AG04450 (cell line): Measurements from ENCODE around the gene RTL5. TPM values are rescaled to one million over a fixed set of nuclear protein-coding genes. Genes with fewer than 3 reads are reported as not detected.

Experiments
- CTCF ChIA-PET: fragments of 300-600, 350-600 bp; formaldehyde crosslinking; extraction: SDS; loops from one replicate; lab custom pipeline; 2022; ENCODE audit warnings: antibody characterized with exemption, inconsistent platforms; lab: Charles Lee
- POLR2A ChIA-PET: fragments of 350-600 bp; formaldehyde crosslinking; extraction: SDS; loops from one replicate; lab custom pipeline; 2021; ENCODE audit warnings: antibody characterized with exemption, inconsistent platforms; lab: Yijun Ruan, JAX
- DNase-seq: peaks from one replicate; pipeline ENCODE4 v3.0.0-alpha.2; 2011; ENCODE audit warnings: low read depth, low spot score
- H3K27ac ChIP-seq: one replicate; pipeline ENCODE4 v1.5.1; 2012; ENCODE audit warnings: low read depth, low read length, control low read depth
- H3K27me3 ChIP-seq: one replicate; pipeline ENCODE4 v1.6.0; 2012; ENCODE audit warnings: low read length; ENCODE audit not compliant: control insufficient read depth, insufficient read depth
- H3K4me3 ChIP-seq: 2 replicates; pipeline ENCODE4 v1.5.1; 2011; ENCODE audit warnings: mild to moderate bottlenecking, low read depth, low read length, control low read depth
- H3K9me3 ChIP-seq: 2 replicates; pipeline ENCODE4 v1.5.1; 2012; ENCODE audit warnings: low read length; ENCODE audit not compliant: control insufficient read depth, insufficient read depth
- CTCF ChIP-seq: IDR thresholded peaks from 2 replicates; pipeline ENCODE4 v1.5.1; 2011; ENCODE audit warnings: low read depth, low read length, control low read depth, inconsistent platforms
- polyA plus RNA-seq: library from polyadenylated mRNA; depleted of rRNA; stranded (reverse); fragments of >200 nt; gene quantifications from 2 replicates; pipeline ENCODE4 v1.2.3, GENCODE V29; 2011

Gene RTL5
- polyA plus RNA-seq, 1 experiment, result 1.7 TPM

- CTCF ChIA-PET, result no interaction called here
- H3K27ac ChIP-seq, result no peak overlapping the region
- POLR2A ChIA-PET, result no interaction called here
Observed at GRCh38 chrX:72084114-72084513, 47.6 kb downstream of the RTL5 start.

DNA sequence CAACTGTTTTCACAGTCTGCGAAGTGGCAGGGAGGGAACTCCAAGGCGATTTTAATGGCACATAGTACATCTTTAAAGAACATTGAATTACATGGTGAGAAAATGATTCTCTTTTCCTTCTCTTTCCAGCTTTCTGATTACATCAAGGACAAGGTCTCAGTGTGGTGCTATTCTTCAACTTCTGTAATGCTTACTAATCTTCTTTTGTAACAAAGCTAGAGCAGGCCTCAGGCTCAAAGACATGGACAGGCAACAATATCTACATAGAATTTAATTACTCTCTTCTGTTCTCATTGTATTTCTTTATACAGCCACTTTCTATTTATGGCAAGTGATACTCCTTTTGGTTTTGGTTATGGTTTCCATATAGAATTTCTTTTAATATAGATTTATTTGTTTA, 48.4 kb downstream of the RTL5 start:
- H3K9me3 ChIP-seq, result no peaks in the 10 kb centered on the region
- H3K4me3 ChIP-seq, result no peak overlapping the region
- no peak for DNase-seq
- H3K27me3 ChIP-seq, result no peaks in the 10 kb centered on the region
- TF ChIP-seq CTCF, result no peak
- ChIA-PET POLR2A (no interaction called here), CTCF (interaction anchor here (1.0 kb wide), 1 partner anchor 64 kb away, joined by 3 read pairs; no protein-coding TSS in a partner anchor)
- H3K27ac ChIP-seq, result no peak overlapping the region

More at GRCh38 chrX:72084114-72084513, 47.6 kb downstream of the RTL5 start:
- H3K27me3 ChIP-seq, result no peaks in the 10 kb centered on the region
- no peaks in the 10 kb centered on the region for H3K9me3 ChIP-seq
- TF ChIP-seq CTCF, result no peak
- no peak for DNase-seq
- H3K4me3 ChIP-seq, result no peak overlapping the region

GRCh38 chrX:72081605-72082320, 50.0 kb downstream of the RTL5 start:
- Histone ChIP-seq H3K4me3 (no peak overlapping the region), H3K27me3 (no peaks in the 10 kb centered on the region), H3K9me3 (no peaks in the 10 kb centered on the region), H3K27ac (no peak overlapping the region)
- no peak for TF ChIP-seq CTCF
- ChIA-PET CTCF (no interaction called here), POLR2A (no interaction called here)
- no peak for DNase-seq

- Histone ChIP-seq H3K9me3 (no peaks in the 10 kb centered on the region), H3K27ac (no peak overlapping the region), H3K27me3 (no peaks in the 10 kb centered on the region), H3K4me3 (no peak overlapping the region)
- CTCF ChIA-PET, result no interaction called here
- no peak for DNase-seq
- no peak for TF ChIP-seq CTCF
- POLR2A ChIA-PET, result no interaction called here
Observed at GRCh38 chrX:72080800-72081199, 50.9 kb downstream of the RTL5 start.

GRCh38 chrX:72080150-72080549, 51.6 kb downstream of the RTL5 start:
- no peaks in the 10 kb centered on the region for H3K27me3 ChIP-seq

More at GRCh38 chrX:72080150-72080549, 51.6 kb downstream of the RTL5 start:
- Histone ChIP-seq H3K27ac (no peak overlapping the region), H3K9me3 (no peaks in the 10 kb centered on the region), H3K4me3 (no peak overlapping the region)
- no peak for DNase-seq
- POLR2A ChIA-PET, result no interaction called here
- no peak for TF ChIP-seq CTCF
- CTCF ChIA-PET, result no interaction called here
